ENCODE measurements around the gene HPS5. TPM values are rescaled to one million over a fixed set of nuclear protein-coding genes. Genes with fewer than 3 reads are reported as not detected.

The HPS5 gene
- total RNA-seq, 2 experiments from 2014 or later: 23.0 to 29.9 TPM

- POLR2A ChIA-PET: no interaction called here
- Histone ChIP-seq H3K9me3 (ENCODE audit: low read length) (no peaks in the 10 kb centered on the region), H3K36me3 (ENCODE audit: insufficient read depth, low read length) (peaks cover 85% of the 10 kb centered on the region), H3K9me2 (ENCODE audit: insufficient read depth, low read length) (no peaks in the 10 kb centered on the region), H4K20me1 (ENCODE audit: insufficient read depth, low read length) (no peaks in the 10 kb centered on the region), H3K4me2 (ENCODE audit: low read length) (no peak overlapping the region), H3K79me2 (ENCODE audit: insufficient read depth, low read depth, low read length) (no peaks in the 10 kb centered on the region), H2AFZ (ENCODE audit: low read length) (no peak overlapping the region), H3K4me3 (ENCODE audit: low read depth, low read length, poor library complexity, severe bottlenecking) (no peak overlapping the region), H3K27ac (ENCODE audit: low read depth, low read length, poor library complexity, severe bottlenecking) (no peak overlapping the region), H3K4me1 (ENCODE audit: insufficient read depth, low read length, poor library complexity, severe bottlenecking) (no peaks in the 10 kb centered on the region)
- DNase-seq (ENCODE audit: low spot score): no peak
- TF ChIP-seq EZH2phosphoT487 (IDR thresholded peaks at IDR 0.05; ENCODE audit: borderline replicate concordance, low read depth, low read length): no peak
- TF ChIP-seq CTCF (conservative IDR thresholded peaks at IDR 0.05; ENCODE audit: low read length): no peak
- intact Hi-C loops (cut with micrococcal nuclease; ENCODE audit: unreplicated experiment): no loop called here
- BruUV-seq (replicated peaks): no TSS peak
- CTCF ChIA-PET (ENCODE audit: unreplicated experiment): interaction anchor here (0.5 kb wide), 1 partner anchor 207 kb away, joined by 4 read pairs; no protein-coding TSS in a partner anchor
These were observed 25.7 kb upstream of the HPS5 start for GRCh38 chr11:18347471-18348125.

- Histone ChIP-seq H3K4me2 (ENCODE audit: low read length) (no peak overlapping the region), H3K36me3 (ENCODE audit: insufficient read depth, low read length) (peaks cover 93% of the 10 kb centered on the region), H3K9me2 (ENCODE audit: insufficient read depth, low read length) (no peaks in the 10 kb centered on the region), H3K9me3 (ENCODE audit: low read length) (no peaks in the 10 kb centered on the region), H3K79me2 (ENCODE audit: insufficient read depth, low read depth, low read length) (peaks cover 47% of the 10 kb centered on the region; the same call in 1 of the 2 replicates), H3K4me3 (ENCODE audit: low read depth, low read length, poor library complexity, severe bottlenecking) (no peak overlapping the region), H2AFZ (ENCODE audit: low read length) (no peak overlapping the region), H3K27ac (ENCODE audit: low read depth, low read length, poor library complexity, severe bottlenecking) (no peak overlapping the region), H4K20me1 (ENCODE audit: insufficient read depth, low read length) (0 out of 2 replicates have a peak, but pooled peaks cover 7% of the 10 kb centered on the region), H3K4me1 (ENCODE audit: insufficient read depth, low read length, poor library complexity, severe bottlenecking) (peaks cover 4% of the 10 kb centered on the region)
- no peak for DNase-seq (ENCODE audit: low spot score)
- CTCF ChIA-PET (ENCODE audit: unreplicated experiment): no interaction called here
- intact Hi-C loops (cut with micrococcal nuclease; ENCODE audit: unreplicated experiment): no loop called here
- BruUV-seq (replicated peaks): no TSS peak
- TF ChIP-seq CTCF (conservative IDR thresholded peaks at IDR 0.05; ENCODE audit: low read length) (no peak), EZH2phosphoT487 (IDR thresholded peaks at IDR 0.05; ENCODE audit: borderline replicate concordance, low read depth, low read length) (no peak)
- POLR2A ChIA-PET: no interaction called here
These were observed 11.0 kb upstream of the HPS5 start for GRCh38 chr11:18332891-18333290.

DNA sequence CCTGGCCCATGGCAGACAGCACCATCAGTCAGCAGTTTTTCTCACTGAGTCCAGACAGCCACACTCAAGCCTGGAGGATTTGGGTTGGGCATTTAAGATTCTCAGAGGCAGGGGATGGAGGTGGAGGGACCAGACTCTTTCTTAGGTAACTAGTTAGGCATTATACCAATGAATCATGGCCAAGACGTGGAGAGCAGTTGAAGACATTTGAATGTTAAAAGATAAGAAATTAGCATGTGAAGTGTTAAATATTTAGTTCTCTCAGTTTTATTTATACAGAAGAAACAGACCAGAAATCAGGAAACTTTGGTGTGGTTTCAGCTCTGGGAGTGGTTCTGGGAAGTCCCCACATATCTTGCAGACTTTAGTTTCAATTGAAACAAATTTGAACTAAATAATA, 10.4 kb upstream of the HPS5 start:
- ChIA-PET POLR2A (no interaction called here), CTCF (ENCODE audit: unreplicated experiment) (no interaction called here)
- Histone ChIP-seq H3K4me2 (ENCODE audit: low read length) (no peak overlapping the region), H3K4me1 (ENCODE audit: insufficient read depth, low read length, poor library complexity, severe bottlenecking) (peaks cover 4% of the 10 kb centered on the region), H3K4me3 (ENCODE audit: low read depth, low read length, poor library complexity, severe bottlenecking) (no peak overlapping the region), H3K9me3 (ENCODE audit: low read length) (no peaks in the 10 kb centered on the region), H2AFZ (ENCODE audit: low read length) (no peak overlapping the region), H3K27ac (ENCODE audit: low read depth, low read length, poor library complexity, severe bottlenecking) (no peak overlapping the region), H3K9me2 (ENCODE audit: insufficient read depth, low read length) (no peaks in the 10 kb centered on the region), H3K79me2 (ENCODE audit: insufficient read depth, low read depth, low read length) (peaks cover 53% of the 10 kb centered on the region), H4K20me1 (ENCODE audit: insufficient read depth, low read length) (0 out of 2 replicates have a peak, but pooled peaks cover 7% of the 10 kb centered on the region), H3K36me3 (ENCODE audit: insufficient read depth, low read length) (peaks cover 94% of the 10 kb centered on the region)
- no peak for DNase-seq (ENCODE audit: low spot score)
- intact Hi-C loops (cut with micrococcal nuclease; ENCODE audit: unreplicated experiment): no loop called here
- no TSS peak for BruUV-seq (replicated peaks)
- TF ChIP-seq EZH2phosphoT487 (IDR thresholded peaks at IDR 0.05; ENCODE audit: borderline replicate concordance, low read depth, low read length) (no peak), CTCF (conservative IDR thresholded peaks at IDR 0.05; ENCODE audit: low read length) (no peak)

Data from OCI-LY7 (cell line).